Metanephros (tissue), 1 donor: ENCODE measurements around the gene DEPP1. TPM values are rescaled to one million over a fixed set of nuclear protein-coding genes. Genes with fewer than 3 reads are reported as not detected.

Experiments used
- total RNA-seq: library from RNA; depleted of rRNA; stranded (reverse); fragments of >200 nt; gene quantifications from one replicate; pipeline ENCODE4 v1.2.3, GENCODE V29; 2014

The DEPP1 gene, protein sequence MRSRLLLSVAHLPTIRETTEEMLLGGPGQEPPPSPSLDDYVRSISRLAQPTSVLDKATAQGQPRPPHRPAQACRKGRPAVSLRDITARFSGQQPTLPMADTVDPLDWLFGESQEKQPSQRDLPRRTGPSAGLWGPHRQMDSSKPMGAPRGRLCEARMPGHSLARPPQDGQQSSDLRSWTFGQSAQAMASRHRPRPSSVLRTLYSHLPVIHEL
- total RNA-seq: 40.5 TPM

DNA sequence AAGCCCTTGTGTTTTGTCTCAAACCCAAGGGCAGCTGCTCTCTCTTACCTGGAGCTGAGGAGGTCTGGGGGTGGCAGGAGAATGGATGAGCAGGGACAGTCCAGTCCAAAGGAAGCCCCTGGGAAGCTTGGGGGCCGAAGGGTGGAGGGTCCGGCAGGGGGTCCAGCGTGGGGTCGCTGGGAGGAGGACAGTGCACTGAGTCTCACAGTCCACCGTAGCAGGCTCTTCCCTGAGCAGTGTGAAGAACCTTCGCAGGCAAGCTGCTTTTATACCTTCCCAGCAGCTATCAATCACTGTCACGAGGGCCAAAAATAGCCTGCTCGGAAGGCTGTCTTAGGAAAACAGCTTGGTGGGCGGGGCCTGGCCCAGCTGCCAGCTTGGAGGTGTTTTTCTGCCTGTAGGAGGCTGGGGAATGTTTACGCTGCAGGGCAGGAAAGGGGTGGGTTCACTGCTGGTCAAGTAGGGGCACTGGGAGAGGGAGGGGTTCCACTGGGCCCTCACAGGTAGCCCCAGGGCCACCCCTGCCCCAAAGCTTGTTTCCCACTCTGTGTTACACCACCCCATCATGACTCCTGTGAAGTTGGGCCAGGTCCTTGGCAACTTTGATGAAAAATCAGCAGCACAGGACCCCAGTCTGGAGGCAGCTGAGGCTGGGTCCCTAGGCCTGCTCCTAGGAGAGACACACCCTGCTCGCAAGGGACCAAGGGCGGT is at the start of gene DEPP1:
Gene DEPP1, minus strand, starts transcription at position 240 of the 711 bp plus-strand sequence. CDS start 779 bp downstream, outside the sequence.

DNA sequence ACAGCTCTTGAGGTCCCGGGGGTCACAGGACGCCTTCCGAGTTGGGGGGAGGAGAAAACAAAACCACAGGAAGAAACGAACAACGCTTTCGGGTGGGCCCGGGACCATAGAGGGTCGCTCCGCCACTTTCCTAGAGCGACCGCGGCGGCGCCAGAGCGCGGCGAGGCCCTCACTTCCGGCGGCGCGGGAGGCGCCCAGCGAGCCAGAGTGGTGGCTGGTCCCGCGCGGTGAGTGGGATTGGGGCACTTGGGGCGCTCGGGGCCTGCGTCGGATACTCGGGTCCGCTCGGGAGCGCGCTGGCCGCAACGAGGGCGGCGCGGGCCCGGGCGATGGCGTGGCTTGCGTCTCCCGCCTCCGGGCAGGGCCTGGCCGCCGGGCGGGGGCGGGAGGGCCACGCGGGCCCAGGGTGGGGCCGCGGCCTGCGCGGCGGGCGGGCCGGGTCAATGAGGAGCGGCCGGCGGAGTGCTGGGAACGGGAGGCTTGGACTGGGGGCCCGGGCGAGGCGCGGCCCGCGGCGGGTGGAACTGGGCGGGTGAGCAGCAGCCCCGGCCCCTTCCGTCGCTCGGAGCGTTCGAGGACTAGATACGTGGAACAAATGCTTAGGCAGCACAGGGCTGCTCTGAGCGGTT is 22.3 kb upstream of the DEPP1 start, which contains the start of gene ZNF22:
Gene ZNF22, plus strand, starts transcription at position 172 of the 629 bp plus-strand sequence. CDS start 2,446 bp downstream, outside the sequence.

DNA sequence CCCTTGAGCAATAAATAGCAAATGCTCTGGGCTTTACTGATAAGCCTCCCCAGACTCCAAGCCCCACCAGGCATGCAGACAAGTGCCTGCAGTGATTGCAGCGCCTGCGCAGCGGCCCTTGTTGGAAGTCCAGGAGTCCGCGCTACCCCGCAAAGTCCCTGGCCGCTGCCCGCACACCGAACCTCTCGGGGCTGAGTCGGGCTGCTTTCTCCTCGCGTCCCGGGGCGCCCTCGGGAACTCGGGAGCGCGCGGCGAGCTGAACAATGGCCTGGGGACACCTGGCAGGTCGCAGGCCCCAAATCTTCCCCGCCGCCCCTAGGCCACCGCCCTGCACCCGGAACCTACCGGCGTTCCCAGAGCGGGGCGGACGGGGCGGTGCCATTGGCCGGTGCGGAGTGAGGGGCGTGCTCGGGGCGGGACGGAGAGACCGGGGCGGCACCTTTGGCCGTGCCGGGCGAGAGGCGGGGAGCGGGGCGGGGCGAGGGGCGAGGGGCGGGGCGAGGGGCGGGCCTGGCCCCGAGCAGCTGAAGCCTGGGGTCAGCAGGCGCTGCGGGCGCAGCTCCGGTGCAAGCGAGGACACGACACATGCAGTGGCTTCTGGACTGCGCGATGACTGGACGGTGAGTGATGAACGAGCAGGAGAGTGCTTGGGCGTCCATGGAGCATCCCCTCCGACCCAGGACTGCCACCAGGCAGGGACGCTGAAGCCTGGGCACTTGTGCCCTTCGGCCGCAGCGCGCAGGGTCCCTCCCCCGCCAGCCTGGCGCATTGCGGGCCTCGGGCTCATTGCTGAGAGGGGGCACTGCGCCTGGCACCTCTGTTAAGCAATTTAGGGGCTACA is 19.1 kb downstream of the DEPP1 start, which contains the start of gene RASSF4:
Gene RASSF4, plus strand, starts transcription at position 556 of the 841 bp plus-strand sequence. CDS start 10,401 bp downstream, outside the sequence.

Other genes starting within 250 kb of the DEPP1 start
- 87.1 TPM for gene TMEM72, start 67.5 kb downstream of the DEPP1 start, total RNA-seq
- 24.1 TPM for gene RASSF4, start 19.0 kb downstream of the DEPP1 start, total RNA-seq
- 41.2 TPM for gene ZNF22, start 22.1 kb upstream of the DEPP1 start, total RNA-seq